GM23338 (cell line): ENCODE measurements around the gene NAT14. TPM values are rescaled to one million over a fixed set of nuclear protein-coding genes. Genes with fewer than 3 reads are reported as not detected.

ENCODE experiments used
- ATAC-seq: fragments of 200-7000 bp; cut with Tn5 transposase; 3 replicates; pipeline ENCODE4 v1.9.1; 2020
- DNase-seq: peaks from one replicate; pipeline ENCODE4 v3.0.0-alpha.2; 2015; ENCODE audit warnings: low spot score
- H2AFZ ChIP-seq: fragments of 200-600 bp; sonication (generic); 2 replicates; pipeline ENCODE4 v1.8.0; 2016; ENCODE audit warnings: antibody characterized with exemption, mild to moderate bottlenecking, moderate library complexity
- H3F3A ChIP-seq: fragments of 200-600 bp; sonication (generic); replicated peaks from 2 replicates; pipeline ENCODE4 v1.8.0; 2017; ENCODE audit warnings: antibody characterized with exemption, mixed run types, low read depth
- H3K27ac ChIP-seq: fragments of 200-600 bp; sonication (generic); 2 replicates; pipeline ENCODE4 v1.6.1; 2016; ENCODE audit warnings: low read depth
- H3K27me3 ChIP-seq: fragments of 200-600 bp; sonication (generic); 2 replicates; pipeline ENCODE4 v1.8.0; 2016; ENCODE audit warnings: mild to moderate bottlenecking, mixed run types, moderate library complexity; ENCODE audit not compliant: insufficient read depth
- H3K36me3 ChIP-seq: fragments of 200-600 bp; sonication (generic); 2 replicates; pipeline ENCODE4 v1.8.0; 2016; ENCODE audit warnings: mild to moderate bottlenecking; ENCODE audit not compliant: insufficient read depth
- H3K4me1 ChIP-seq: fragments of 200-600 bp; sonication (generic); 2 replicates; pipeline ENCODE4 v1.8.0; 2016; ENCODE audit warnings: mild to moderate bottlenecking, moderate library complexity; ENCODE audit not compliant: insufficient read depth
- H3K4me2 ChIP-seq: fragments of 200-600 bp; sonication (generic); 2 replicates; pipeline ENCODE4 v1.7.1; 2017; ENCODE audit warnings: mixed run types
- H3K4me3 ChIP-seq: fragments of 200-600 bp; sonication (generic); 2 replicates; pipeline ENCODE4 v1.6.1; 2016; ENCODE audit warnings: mixed run types
- H3K79me2 ChIP-seq: fragments of 200-600 bp; sonication (generic); replicated peaks from 2 replicates; pipeline ENCODE4 v1.8.0; 2017; ENCODE audit warnings: mild to moderate bottlenecking; ENCODE audit not compliant: insufficient read depth
- H3K9me2 ChIP-seq: fragments of 200-600 bp; sonication (generic); 2 replicates; pipeline ENCODE4 v1.8.0; 2017; ENCODE audit not compliant: insufficient read depth
- H4K20me1 ChIP-seq: fragments of 200-600 bp; sonication (generic); replicated peaks from 2 replicates; pipeline ENCODE4 v1.8.0; 2017; ENCODE audit warnings: mild to moderate bottlenecking; ENCODE audit not compliant: insufficient read depth
- H3K27ac Mint-ChIP-seq: 2 replicates; pipeline ENCODE4 v1.8.0; 2020; ENCODE audit warnings: inconsistent platforms, mild to moderate bottlenecking, moderate library complexity, mixed read lengths
- H3K27me3 Mint-ChIP-seq: 3 replicates; pipeline ENCODE4 v1.8.0; 2022; ENCODE audit warnings: low read depth, mild to moderate bottlenecking, moderate library complexity, mixed read lengths, inconsistent platforms; ENCODE audit not compliant: insufficient read depth, poor library complexity
- H3K36me3 Mint-ChIP-seq: 3 replicates; pipeline ENCODE4 v1.8.0; 2021; ENCODE audit warnings: low read depth, mild to moderate bottlenecking, inconsistent platforms, moderate library complexity, mixed read lengths
- H3K4me1 Mint-ChIP-seq: 3 replicates; pipeline ENCODE4 v1.8.0; 2020; ENCODE audit warnings: mild to moderate bottlenecking, inconsistent platforms, mixed read lengths
- H3K4me3 Mint-ChIP-seq: 3 replicates; pipeline ENCODE4 v1.8.0; 2021; ENCODE audit warnings: moderate library complexity, mild to moderate bottlenecking, inconsistent platforms, mixed read lengths
- H3K9me3 Mint-ChIP-seq: 3 replicates; pipeline ENCODE4 v1.8.0; 2020; ENCODE audit warnings: moderate library complexity, mild to moderate bottlenecking, inconsistent platforms, mixed read lengths
- CREB1 ChIP-seq: fragments of 250-450 bp; sonication (Bioruptor Pico); IDR thresholded peaks from 2 replicates; pipeline ENCODE4 v1.5.0; 2020; ENCODE audit warnings: low read depth, mild to moderate bottlenecking, moderate library complexity
- CTCF ChIP-seq, 2 experiments: fragments of 200-600 bp in 1 of 2; sonication (generic) in 1 of 2; conservative IDR thresholded peaks; 2 replicates each; pipeline versions ENCODE4 v1.5.1 to v1.6.1; 2016 to 2017; ENCODE audit warnings: antibody characterized with exemption in 2 of 2, low read depth in 2 of 2, mild to moderate bottlenecking in 2 of 2, moderate library complexity in 1 of 2
- ETS1 ChIP-seq: IDR thresholded peaks from 2 replicates; pipeline ENCODE4 v1.6.1; 2016; ENCODE audit warnings: antibody characterized with exemption
- EZH2 ChIP-seq: fragments of 200-600 bp; sonication (generic); IDR thresholded peaks from one replicate; pipeline ENCODE4 v1.8.0; 2017; ENCODE audit warnings: antibody characterized with exemption, mild to moderate bottlenecking, low read depth; ENCODE audit not compliant: unreplicated experiment
- EZH2phosphoT487 ChIP-seq: fragments of 200-600 bp; sonication (generic); IDR thresholded peaks from one replicate; pipeline ENCODE4 v1.8.1; 2018; ENCODE audit warnings: antibody characterized with exemption; ENCODE audit not compliant: unreplicated experiment
- JUNB ChIP-seq: IDR thresholded peaks from one replicate; pipeline ENCODE4 v1.6.1; 2016; ENCODE audit warnings: antibody characterized with exemption; ENCODE audit not compliant: unreplicated experiment
- NANOG ChIP-seq: IDR thresholded peaks from 2 replicates; pipeline ENCODE4 v1.6.1; 2016; ENCODE audit warnings: antibody characterized with exemption, borderline replicate concordance
- POLR2AphosphoS5 ChIP-seq: IDR thresholded peaks from 2 replicates; pipeline ENCODE4 v1.6.1; 2016; ENCODE audit warnings: antibody characterized with exemption, low read depth
- REST ChIP-seq: IDR thresholded peaks from one replicate; pipeline ENCODE4 v1.6.1; 2018; ENCODE audit warnings: antibody characterized with exemption; ENCODE audit not compliant: unreplicated experiment
- STAT1 ChIP-seq: IDR thresholded peaks from one replicate; pipeline ENCODE4 v1.6.1; 2016; ENCODE audit warnings: antibody characterized with exemption; ENCODE audit not compliant: unreplicated experiment
- ZNF114 ChIP-seq: fragments of 250-450 bp; sonication (Bioruptor Pico); IDR thresholded peaks from 2 replicates; pipeline ENCODE4 v1.5.0; 2020; ENCODE audit warnings: mild to moderate bottlenecking, moderate library complexity
- ZNF331 ChIP-seq: fragments of 250-450 bp; sonication (Bioruptor Pico); IDR thresholded peaks from 2 replicates; pipeline ENCODE4 v1.5.0; 2020; ENCODE audit warnings: low read depth, mild to moderate bottlenecking, moderate library complexity
- ZNF462 ChIP-seq: fragments of 250-450 bp; sonication (Bioruptor Pico); IDR thresholded peaks from 2 replicates; pipeline ENCODE4 v1.5.0; 2020; ENCODE audit warnings: mild to moderate bottlenecking, moderate library complexity
- polyA plus RNA-seq: library from polyadenylated mRNA; unstranded; fragments of >200 nt; fragmentation: Nextera tagmentation; extraction: Ambion mirVana; gene quantifications from 2 replicates; pipeline ENCODE4 v1.2.1, GENCODE V29; 2016
- total RNA-seq: library from RNA; depleted of rRNA; stranded (reverse); fragments of >200 nt; shearing (Covaris generic); gene quantifications from 2 replicates; pipeline ENCODE4 v1.2.3, GENCODE V29; 2014

NAT14 gene
- total and polyA plus RNA-seq, 2 experiments from 2014 or later = 27.8 to 39.6 TPM

GRCh38 chr19:55500368-55500952, 15.5 kb downstream of the NAT14 start:
- no peak for ATAC-seq
- Mint-ChIP-seq H3K27me3 (peaks cover 32% of the 10 kb centered on the region), H3K27ac (no peak overlapping the region), H3K9me3 (peaks cover 21% of the 10 kb centered on the region), H3K4me1 (peaks cover 10% of the 10 kb centered on the region), H3K4me3 (no peak overlapping the region), H3K36me3 (peaks cover 15% of the 10 kb centered on the region)
- no peaks in the 10 kb centered on the region for H3K9me2 ChIP-seq
- H3K27ac ChIP-seq = no peak overlapping the region
- no peaks in the 10 kb centered on the region for H4K20me1 ChIP-seq
- H2AFZ ChIP-seq = no peak overlapping the region
- H3K4me2 ChIP-seq = no peak overlapping the region
- H3K36me3 ChIP-seq = no peaks in the 10 kb centered on the region
- no peaks in the 10 kb centered on the region for H3K79me2 ChIP-seq
- no peak for TF ChIP-seq EZH2phosphoT487
- no peak for TF ChIP-seq ZNF462 (CRISPR knock-in tag)
- TF ChIP-seq NANOG = no peak
- no peak for TF ChIP-seq STAT1
- TF ChIP-seq ETS1 = no peak
- no peak for TF ChIP-seq JUNB
- no peak for TF ChIP-seq POLR2AphosphoS5
- no peak for TF ChIP-seq CTCF (conservative IDR thresholded peaks at IDR 0.05; ENCODE audit: low read depth in 2 of 2)
- TF ChIP-seq ZNF114 (CRISPR knock-in tag) = no peak
- TF ChIP-seq ZNF331 (CRISPR knock-in tag) = no peak
- TF ChIP-seq EZH2 = no peak
- no peak for TF ChIP-seq CREB1 (CRISPR knock-in tag)
- no peak for TF ChIP-seq REST
- no peak for DNase-seq
- no peaks in the 10 kb centered on the region for H3F3A ChIP-seq
- H3K27me3 ChIP-seq = peaks cover 32% of the 10 kb centered on the region
- H3K4me3 ChIP-seq = no peak overlapping the region
- H3K4me1 ChIP-seq = peaks cover 9% of the 10 kb centered on the region; the same call in 1 of the 2 replicates
